ENCODE results near the gene GBGT1. TPM values are rescaled to one million over a fixed set of nuclear protein-coding genes. Genes with fewer than 3 reads are reported as not detected.

The GBGT1 gene
- total and polyA plus RNA-seq, 2 donors (not counting 1 experiment from before 2014, with no cell fraction given): 2.6 to 4.1 TPM

GRCh38 chr9:133108794-133109641 is 54.7 kb downstream of the GBGT1 start:
- Histone ChIP-seq H3K79me2 (ENCODE audit: control insufficient read depth, insufficient read depth, low read length) (no peaks in the 10 kb centered on the region), H2AFZ (ENCODE audit: low read length) (no peak overlapping the region), H4K20me1 (ENCODE audit: control insufficient read depth, extremely low read depth, insufficient read depth, low read length) (no peaks in the 10 kb centered on the region), H3K4me3 (replicated peaks in 1 of 4; ENCODE audit: control extremely low read depth in 1 of 4, insufficient read depth in 1 of 4, low read depth in 3 of 4, low read length in 4 of 4) (no peak overlapping the region), H3K4me1 (ENCODE audit: control insufficient read depth, extremely low read depth, insufficient read depth, low read length) (peaks cover 5% of the 10 kb centered on the region), H3K27ac (ENCODE audit: insufficient read depth, low read length) (no peak overlapping the region), H3K4me2 (ENCODE audit: extremely low read depth, insufficient read depth, low read length) (no peak overlapping the region), H3K27me3 (ENCODE audit: control insufficient read depth, insufficient read depth, low read length) (no peaks in the 10 kb centered on the region), H3K9ac (ENCODE audit: insufficient read depth, low read length) (no peak overlapping the region), H3K36me3 (ENCODE audit: control insufficient read depth, insufficient read depth, low read length) (peaks cover 10% of the 10 kb centered on the region), H3K9me3 (ENCODE audit: control insufficient read depth, insufficient read depth, low read depth, low read length) (no peaks in the 10 kb centered on the region)
- DNase-seq (ENCODE audit: low read depth in 2 of 2): no peak
- TF ChIP-seq EZH2 (IDR thresholded peaks at IDR 0.05; ENCODE audit: low read length, missing control alignments): no peak
- TF ChIP-seq CTCF (conservative IDR thresholded peaks at IDR 0.05 in 1 of 2, IDR thresholded peaks at IDR 0.05 in 1 of 2; ENCODE audit: low read depth in 1 of 2, low read length in 2 of 2): no peak

- no peaks in the 10 kb centered on the region for H3K27me3 ChIP-seq (ENCODE audit: control insufficient read depth, insufficient read depth, low read length)
- H4K20me1 ChIP-seq (ENCODE audit: control insufficient read depth, extremely low read depth, insufficient read depth, low read length): no peaks in the 10 kb centered on the region
- H3K27ac ChIP-seq (ENCODE audit: insufficient read depth, low read length): no peak overlapping the region
- no peak overlapping the region for H3K4me2 ChIP-seq (ENCODE audit: extremely low read depth, insufficient read depth, low read length)
- TF ChIP-seq EZH2 (IDR thresholded peaks at IDR 0.05; ENCODE audit: low read length, missing control alignments) (no peak), CTCF (conservative IDR thresholded peaks at IDR 0.05 in 1 of 2, IDR thresholded peaks at IDR 0.05 in 1 of 2; ENCODE audit: low read depth in 1 of 2, low read length in 2 of 2) (no peak)
- H3K79me2 ChIP-seq (ENCODE audit: control insufficient read depth, insufficient read depth, low read length): no peaks in the 10 kb centered on the region
- no peaks in the 10 kb centered on the region for H3K4me1 ChIP-seq (ENCODE audit: control insufficient read depth, extremely low read depth, insufficient read depth, low read length)
- no peak overlapping the region for H3K9ac ChIP-seq (ENCODE audit: insufficient read depth, low read length)
- H2AFZ ChIP-seq (ENCODE audit: low read length): no peak overlapping the region
- no peak for DNase-seq (ENCODE audit: low read depth in 2 of 2)
- no peak overlapping the region for H3K4me3 ChIP-seq (replicated peaks in 1 of 4; ENCODE audit: control extremely low read depth in 1 of 4, insufficient read depth in 1 of 4, low read depth in 3 of 4, low read length in 4 of 4)
- H3K36me3 ChIP-seq (ENCODE audit: control insufficient read depth, insufficient read depth, low read length): peaks cover 17% of the 10 kb centered on the region
- H3K9me3 ChIP-seq (ENCODE audit: control insufficient read depth, insufficient read depth, low read depth, low read length): no peaks in the 10 kb centered on the region
Observed at GRCh38 chr9:133107961-133108793, 55.5 kb downstream of the GBGT1 start.

- H3K36me3 ChIP-seq (ENCODE audit: control insufficient read depth, insufficient read depth, low read length): peaks cover 21% of the 10 kb centered on the region
- no peak overlapping the region for H3K27ac ChIP-seq (ENCODE audit: insufficient read depth, low read length)
- H2AFZ ChIP-seq (ENCODE audit: low read length): no peak overlapping the region
- no peak overlapping the region for H3K4me2 ChIP-seq (ENCODE audit: extremely low read depth, insufficient read depth, low read length)
- TF ChIP-seq EZH2 (IDR thresholded peaks at IDR 0.05; ENCODE audit: low read length, missing control alignments) (no peak), CTCF (conservative IDR thresholded peaks at IDR 0.05 in 1 of 2, IDR thresholded peaks at IDR 0.05 in 1 of 2; ENCODE audit: low read depth in 1 of 2, low read length in 2 of 2) (no peak)
- no peak overlapping the region for H3K4me3 ChIP-seq (replicated peaks in 1 of 4; ENCODE audit: control extremely low read depth in 1 of 4, insufficient read depth in 1 of 4, low read depth in 3 of 4, low read length in 4 of 4)
- H3K27me3 ChIP-seq (ENCODE audit: control insufficient read depth, insufficient read depth, low read length): no peaks in the 10 kb centered on the region
- no peaks in the 10 kb centered on the region for H3K9me3 ChIP-seq (ENCODE audit: control insufficient read depth, insufficient read depth, low read depth, low read length)
- H3K4me1 ChIP-seq (ENCODE audit: control insufficient read depth, extremely low read depth, insufficient read depth, low read length): no peaks in the 10 kb centered on the region
- no peak overlapping the region for H3K9ac ChIP-seq (ENCODE audit: insufficient read depth, low read length)
- H3K79me2 ChIP-seq (ENCODE audit: control insufficient read depth, insufficient read depth, low read length): no peaks in the 10 kb centered on the region
- no peak for DNase-seq (ENCODE audit: low read depth in 2 of 2)
- H4K20me1 ChIP-seq (ENCODE audit: control insufficient read depth, extremely low read depth, insufficient read depth, low read length): no peaks in the 10 kb centered on the region
Observed at GRCh38 chr9:133107245-133107722, 56.4 kb downstream of the GBGT1 start.

Measured in fibroblast of lung (primary cell).